Astrocyte (in vitro differentiated cells and primary cell): ENCODE measurements around the gene PDLIM3. TPM values are rescaled to one million over a fixed set of nuclear protein-coding genes. Genes with fewer than 3 reads are reported as not detected.

Experiments used
- DNase-seq: peaks from one replicate; pipeline ENCODE4 v3.0.0-alpha.2; 2010; ENCODE audit warnings: low read depth
- FAIRE-seq: peaks from 2 replicates; lab custom pipeline; 2011; peaks lifted over from hg19 to GRCh38; lab: Jason Lieb, UNC
- H2AFZ ChIP-seq: 2 replicates; pipeline ENCODE4 v1.6.0; 2012; ENCODE audit warnings: low read depth, low read length, inconsistent platforms
- H3K27ac ChIP-seq: 2 replicates; pipeline ENCODE4 v1.5.1; 2011; ENCODE audit warnings: low read depth, low read length, inconsistent platforms
- H3K27me3 ChIP-seq: 2 replicates; pipeline ENCODE4 v1.6.0; 2011; ENCODE audit warnings: low read length, inconsistent platforms; ENCODE audit not compliant: insufficient read depth
- H3K36me3 ChIP-seq: 2 replicates; pipeline ENCODE4 v1.5.1; 2011; ENCODE audit warnings: low read length, inconsistent platforms; ENCODE audit not compliant: insufficient read depth
- H3K4me1 ChIP-seq: 2 replicates; pipeline ENCODE4 v1.5.1; 2011; ENCODE audit warnings: low read length, inconsistent platforms; ENCODE audit not compliant: insufficient read depth
- H3K4me2 ChIP-seq: 2 replicates; pipeline ENCODE4 v1.6.0; 2012; ENCODE audit warnings: low read length, inconsistent platforms
- H3K4me3 ChIP-seq: 2 replicates; pipeline ENCODE4 v1.5.1; 2011; ENCODE audit warnings: low read depth, mild to moderate bottlenecking, low read length, inconsistent platforms; ENCODE audit not compliant: insufficient read depth
- H3K79me2 ChIP-seq: 2 replicates; pipeline ENCODE4 v1.6.0; 2012; ENCODE audit warnings: mild to moderate bottlenecking, low read length, inconsistent platforms; ENCODE audit not compliant: insufficient read depth
- H3K9ac ChIP-seq: 2 replicates; pipeline ENCODE4 v1.6.0; 2012; ENCODE audit warnings: mild to moderate bottlenecking, low read length, inconsistent platforms
- H3K9me3 ChIP-seq: 2 replicates; pipeline ENCODE4 v1.5.1; 2012; ENCODE audit warnings: low read depth, mild to moderate bottlenecking, low read length, inconsistent platforms; ENCODE audit not compliant: insufficient read depth
- H4K20me1 ChIP-seq: 2 replicates; pipeline ENCODE4 v1.6.0; 2012; ENCODE audit warnings: low read length, inconsistent platforms; ENCODE audit not compliant: insufficient read depth
- H3K27ac Mint-ChIP-seq: one replicate; pipeline ENCODE4 v1.8.0; 2021; ENCODE audit warnings: mild to moderate bottlenecking, mixed read lengths; ENCODE audit not compliant: unreplicated experiment
- H3K27me3 Mint-ChIP-seq: one replicate; pipeline ENCODE4 v1.8.0; 2021; ENCODE audit warnings: low read depth, mixed read lengths; ENCODE audit not compliant: unreplicated experiment
- H3K36me3 Mint-ChIP-seq: one replicate; pipeline ENCODE4 v1.8.0; 2021; ENCODE audit warnings: low read depth, mixed read lengths; ENCODE audit not compliant: unreplicated experiment
- H3K4me1 Mint-ChIP-seq: one replicate; pipeline ENCODE4 v1.8.0; 2021; ENCODE audit warnings: low read depth, mixed read lengths; ENCODE audit not compliant: unreplicated experiment
- H3K4me3 Mint-ChIP-seq: one replicate; pipeline ENCODE4 v1.8.0; 2021; ENCODE audit warnings: mild to moderate bottlenecking, moderate library complexity, mixed read lengths; ENCODE audit not compliant: unreplicated experiment
- H3K9me3 Mint-ChIP-seq: one replicate; pipeline ENCODE4 v1.8.0; 2021; ENCODE audit warnings: mild to moderate bottlenecking, mixed read lengths; ENCODE audit not compliant: unreplicated experiment
- EZH2 ChIP-seq: IDR thresholded peaks from 2 replicates; pipeline ENCODE4 v1.6.1; 2012; ENCODE audit warnings: mild to moderate bottlenecking, low read length, inconsistent platforms; ENCODE audit not compliant: insufficient read depth
- total RNA-seq: library from RNA; stranded (reverse); gene quantifications from 2 replicates; pipeline ENCODE4 v1.2.1, GENCODE V29; 2021
- TF ChIP-seq, protein P1 (sequence below): IDR thresholded peaks from 2 replicates; pipeline ENCODE4 v1.5.1; 2011; ENCODE audit warnings: low read depth, mild to moderate bottlenecking, inconsistent platforms, low read length, moderate library complexity; ENCODE audit not compliant: insufficient read depth

Gene PDLIM3
- total RNA-seq, 1 donor from 2014 or later: 28.5 TPM

DNA sequence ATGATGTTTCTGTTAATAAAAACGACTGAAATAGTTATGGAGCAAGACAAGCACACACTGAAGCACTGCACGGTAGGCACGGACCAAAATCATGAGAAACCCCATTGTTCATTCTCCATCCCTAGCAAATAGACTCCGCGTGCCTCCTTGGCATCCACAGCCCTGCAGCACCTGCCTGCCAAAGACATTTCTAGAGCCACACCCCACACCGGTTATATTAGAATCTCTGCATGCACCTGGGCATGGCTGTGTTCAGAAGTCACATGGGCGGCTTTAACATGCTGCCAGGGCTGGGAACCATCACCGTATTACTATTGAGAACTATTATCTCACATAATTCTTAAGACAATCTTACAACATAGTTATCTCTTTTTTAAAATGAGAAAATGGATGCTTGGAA, 5.9 kb downstream of the PDLIM3 start:
- DNase-seq (no peak), FAIRE-seq (no peak)
- no peak overlapping the region for H3K4me3 Mint-ChIP-seq
- peaks cover 4% of the 10 kb centered on the region for H3K36me3 Mint-ChIP-seq
- Histone ChIP-seq H3K4me3 (no peak overlapping the region), H3K9ac (no peak overlapping the region), H3K4me1 (no peaks in the 10 kb centered on the region), H2AFZ (no peak overlapping the region), H4K20me1 (no peaks in the 10 kb centered on the region), H3K36me3 (no peaks in the 10 kb centered on the region), H3K27ac (no peak overlapping the region), H3K4me2 (no peak overlapping the region), H3K79me2 (peaks cover 5% of the 10 kb centered on the region), H3K9me3 (peaks cover 4% of the 10 kb centered on the region), H3K27me3 (no peaks in the 10 kb centered on the region)
- H3K27me3 Mint-ChIP-seq: peaks cover 12% of the 10 kb centered on the region
- H3K27ac Mint-ChIP-seq: no peak overlapping the region
- peaks cover 2% of the 10 kb centered on the region for H3K9me3 Mint-ChIP-seq
- no peak for TF ChIP-seq EZH2
- TF ChIP-seq, protein P1, sequence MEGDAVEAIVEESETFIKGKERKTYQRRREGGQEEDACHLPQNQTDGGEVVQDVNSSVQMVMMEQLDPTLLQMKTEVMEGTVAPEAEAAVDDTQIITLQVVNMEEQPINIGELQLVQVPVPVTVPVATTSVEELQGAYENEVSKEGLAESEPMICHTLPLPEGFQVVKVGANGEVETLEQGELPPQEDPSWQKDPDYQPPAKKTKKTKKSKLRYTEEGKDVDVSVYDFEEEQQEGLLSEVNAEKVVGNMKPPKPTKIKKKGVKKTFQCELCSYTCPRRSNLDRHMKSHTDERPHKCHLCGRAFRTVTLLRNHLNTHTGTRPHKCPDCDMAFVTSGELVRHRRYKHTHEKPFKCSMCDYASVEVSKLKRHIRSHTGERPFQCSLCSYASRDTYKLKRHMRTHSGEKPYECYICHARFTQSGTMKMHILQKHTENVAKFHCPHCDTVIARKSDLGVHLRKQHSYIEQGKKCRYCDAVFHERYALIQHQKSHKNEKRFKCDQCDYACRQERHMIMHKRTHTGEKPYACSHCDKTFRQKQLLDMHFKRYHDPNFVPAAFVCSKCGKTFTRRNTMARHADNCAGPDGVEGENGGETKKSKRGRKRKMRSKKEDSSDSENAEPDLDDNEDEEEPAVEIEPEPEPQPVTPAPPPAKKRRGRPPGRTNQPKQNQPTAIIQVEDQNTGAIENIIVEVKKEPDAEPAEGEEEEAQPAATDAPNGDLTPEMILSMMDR: no peak
- H3K4me1 Mint-ChIP-seq: peaks cover 4% of the 10 kb centered on the region

GRCh38 chr4:185524888-185525863, 10.1 kb downstream of the PDLIM3 start:
- Histone ChIP-seq H4K20me1 (no peaks in the 10 kb centered on the region), H3K79me2 (no peaks in the 10 kb centered on the region), H3K36me3 (peaks cover 3% of the 10 kb centered on the region), H3K9me3 (peaks cover 4% of the 10 kb centered on the region), H3K9ac (no peak overlapping the region), H3K27ac (no peak overlapping the region), H3K4me1 (no peaks in the 10 kb centered on the region), H2AFZ (no peak overlapping the region), H3K4me3 (no peak overlapping the region), H3K4me2 (no peak overlapping the region), H3K27me3 (no peaks in the 10 kb centered on the region)
- H3K9me3 Mint-ChIP-seq: peaks cover 2% of the 10 kb centered on the region
- TF ChIP-seq, protein P1: no peak
- TF ChIP-seq EZH2: no peak
- no peak overlapping the region for H3K27ac Mint-ChIP-seq
- peaks cover 6% of the 10 kb centered on the region for H3K4me1 Mint-ChIP-seq
- DNase-seq: peak; percentile 52
- peaks cover 8% of the 10 kb centered on the region for H3K27me3 Mint-ChIP-seq
- H3K4me3 Mint-ChIP-seq: no peak overlapping the region
- peaks cover 4% of the 10 kb centered on the region for H3K36me3 Mint-ChIP-seq
- no peak for FAIRE-seq

- no peak overlapping the region for H3K4me2 ChIP-seq
- H3K4me1 ChIP-seq: no peaks in the 10 kb centered on the region
- H4K20me1 ChIP-seq: no peaks in the 10 kb centered on the region
- Mint-ChIP-seq H3K9me3 (peaks cover 2% of the 10 kb centered on the region), H3K27ac (no peak overlapping the region), H3K36me3 (peaks cover 2% of the 10 kb centered on the region), H3K4me3 (no peak overlapping the region), H3K27me3 (peaks cover 2% of the 10 kb centered on the region), H3K4me1 (peaks cover 12% of the 10 kb centered on the region)
- FAIRE-seq (no peak), DNase-seq (no peak)
- no peak overlapping the region for H2AFZ ChIP-seq
- H3K27ac ChIP-seq: no peak overlapping the region
- no peaks in the 10 kb centered on the region for H3K79me2 ChIP-seq
- no peak for TF ChIP-seq EZH2
- TF ChIP-seq, protein P1: no peak
- no peak overlapping the region for H3K9ac ChIP-seq
- H3K36me3 ChIP-seq: peaks cover 3% of the 10 kb centered on the region
- peaks cover 4% of the 10 kb centered on the region for H3K9me3 ChIP-seq
- no peaks in the 10 kb centered on the region for H3K27me3 ChIP-seq
- H3K4me3 ChIP-seq: no peak overlapping the region
These were observed 11.4 kb downstream of the PDLIM3 start for GRCh38 chr4:185523862-185524261.
